CD8-positive, alpha-beta memory T cell (primary cell): ENCODE measurements around the gene CALHM1. TPM values are rescaled to one million over a fixed set of nuclear protein-coding genes. Genes with fewer than 3 reads are reported as not detected.
A peak's percentile ranks its signal among the peaks of the same experiment; 100 is the strongest.

ENCODE experiments used
- CTCF ChIA-PET: fragments of 350-600 bp; sonication (Branson Sonifier 250); formaldehyde crosslinking; loops from one replicate; lab custom pipeline; 2021; ENCODE audit warnings: antibody characterized with exemption; lab: Charles Lee
- POLR2A ChIA-PET: fragments of 350-600 bp; sonication (Branson Sonifier 250); formaldehyde crosslinking; loops from one replicate; lab custom pipeline; 2021; ENCODE audit warnings: antibody characterized with exemption; lab: Charles Lee
- DNase-seq, 5 donors: peaks; one replicate each; pipeline versions ENCODE4 v3.0.0 to v3.0.0-alpha.2; 2020 to 2022; ENCODE audit warnings: mixed read lengths in 1 of 5
- H3K27ac ChIP-seq: one replicate; pipeline ENCODE4 v1.7.0; 2013; ENCODE audit warnings: low read depth, mild to moderate bottlenecking, low read length, moderate library complexity
- H3K27me3 ChIP-seq: 2 replicates; pipeline ENCODE4 v1.7.0; 2013; ENCODE audit warnings: low read length, mild to moderate bottlenecking; ENCODE audit not compliant: insufficient read depth, poor library complexity, severe bottlenecking
- H3K36me3 ChIP-seq: 2 replicates; pipeline ENCODE4 v1.7.0; 2013; ENCODE audit warnings: mild to moderate bottlenecking, low read length, moderate library complexity; ENCODE audit not compliant: insufficient read depth
- H3K4me1 ChIP-seq: 2 replicates; pipeline ENCODE4 v1.7.0; 2013; ENCODE audit warnings: mild to moderate bottlenecking, low read length, moderate library complexity; ENCODE audit not compliant: insufficient read depth
- H3K4me3 ChIP-seq: 2 replicates; pipeline ENCODE4 v1.7.0; 2013; ENCODE audit warnings: mild to moderate bottlenecking, low read length
- H3K9me3 ChIP-seq: 2 replicates; pipeline ENCODE4 v1.7.0; 2013; ENCODE audit warnings: mild to moderate bottlenecking, low read length
- H3K27ac Mint-ChIP-seq, 8 donors: one replicate each; pipeline ENCODE4 v1.8.0; 2020 to 2021; ENCODE audit warnings: mixed read lengths in 8 of 8, mild to moderate bottlenecking in 6 of 8, inconsistent platforms in 3 of 8, moderate library complexity in 3 of 8
- H3K27me3 Mint-ChIP-seq, 2 donors: one replicate each; pipeline ENCODE4 v1.8.0; 2020 to 2021; ENCODE audit warnings: mixed read lengths in 2 of 2, mild to moderate bottlenecking in 1 of 2, moderate library complexity in 1 of 2
- H3K36me3 Mint-ChIP-seq, 3 donors: one replicate each; pipeline ENCODE4 v1.8.0; 2020 to 2021; ENCODE audit warnings: mixed read lengths in 3 of 3, inconsistent platforms in 1 of 3, mild to moderate bottlenecking in 1 of 3
- H3K4me1 Mint-ChIP-seq, 3 donors: one replicate each; pipeline ENCODE4 v1.8.0; 2020 to 2021; ENCODE audit warnings: mixed read lengths in 3 of 3, inconsistent platforms in 1 of 3, mild to moderate bottlenecking in 1 of 3
- H3K4me3 Mint-ChIP-seq, 7 donors: one replicate each; pipeline ENCODE4 v1.8.0; 2020 to 2021; ENCODE audit warnings: mixed read lengths in 7 of 7, mild to moderate bottlenecking in 6 of 7, moderate library complexity in 4 of 7, inconsistent platforms in 2 of 7
- H3K9me3 Mint-ChIP-seq, 5 donors: one replicate each; pipeline ENCODE4 v1.8.0; 2020 to 2022; ENCODE audit warnings: mixed read lengths in 5 of 5, mild to moderate bottlenecking in 3 of 5, moderate library complexity in 2 of 5, inconsistent platforms in 1 of 5
- polyA plus RNA-seq: library from polyadenylated mRNA; unstranded; fragments of 300-500 nt; fragmentation: Illumina TruSeq; gene quantifications from one replicate; pipeline ENCODE4 v1.2.3, GENCODE V29; 2021
- total RNA-seq, 2 experiments: library from RNA; stranded (reverse); gene quantifications; one replicate each; pipeline ENCODE4 v1.2.3, GENCODE V29; 2021

The CALHM1 gene
- total and polyA plus RNA-seq, 3 experiments from 2014 or later = not detected

- Mint-ChIP-seq H3K36me3 (no peaks in the 10 kb centered on the region), H3K27me3 (no peaks in the 10 kb centered on the region), H3K4me3 (no peak overlapping the region), H3K4me1 (peaks cover 18 to 40% (median 22%) of the 10 kb centered on the region in 3 donors), H3K27ac (peak overlapping the region in 1 of 8 donors; percentile 22), H3K9me3 (peaks cover 0 to 2% (median 0%) of the 10 kb centered on the region in 5 donors)
- Histone ChIP-seq H3K9me3 (no peaks in the 10 kb centered on the region), H3K4me3 (no peak overlapping the region), H3K4me1 (no peaks in the 10 kb centered on the region), H3K27me3 (no peaks in the 10 kb centered on the region), H3K36me3 (no peaks in the 10 kb centered on the region), H3K27ac (no peak overlapping the region)
- DNase-seq = no peak
- POLR2A ChIA-PET = no interaction called here
- CTCF ChIA-PET = interaction anchor here (1.1 kb wide), 1 partner anchor 20 kb away, joined by 3 read pairs; no protein-coding TSS in a partner anchor
These were observed 660 bp downstream of the CALHM1 start for GRCh38 chr10:103457896-103458583.

- Histone ChIP-seq H3K4me1 (peaks cover 7% of the 10 kb centered on the region), H3K9me3 (no peaks in the 10 kb centered on the region), H3K27me3 (no peaks in the 10 kb centered on the region), H3K4me3 (no peak overlapping the region), H3K27ac (no peak overlapping the region), H3K36me3 (no peaks in the 10 kb centered on the region)
- H3K27ac Mint-ChIP-seq = peak overlapping the region in 4 of 8 donors; percentile 17 to 85 (median 60)
- no peak for DNase-seq
- H3K27me3 Mint-ChIP-seq = no peaks in the 10 kb centered on the region
- H3K4me1 Mint-ChIP-seq = peaks cover 21 to 48% (median 29%) of the 10 kb centered on the region in 3 donors
- peaks cover 0 to under 1% (median 0%) of the 10 kb centered on the region in 3 donors for H3K36me3 Mint-ChIP-seq
- no peak overlapping the region for H3K4me3 Mint-ChIP-seq
- H3K9me3 Mint-ChIP-seq = no peaks in the 10 kb centered on the region
- ChIA-PET POLR2A (no interaction called here), CTCF (interaction anchor here (1.1 kb wide), 1 partner anchor 21 kb away, joined by 3 read pairs; no protein-coding TSS in a partner anchor)
These were observed 1.5 kb downstream of the CALHM1 start for GRCh38 chr10:103457176-103457712.

- H3K27me3 Mint-ChIP-seq = no peaks in the 10 kb centered on the region
- POLR2A ChIA-PET = no interaction called here
- peaks cover 23 to 50% (median 31%) of the 10 kb centered on the region in 3 donors for H3K4me1 Mint-ChIP-seq
These were observed 2.5 kb downstream of the CALHM1 start for GRCh38 chr10:103456074-103456660.

GRCh38 chr10:103455235-103455634 lies 3.5 kb downstream of the CALHM1 start:
- H3K27me3 Mint-ChIP-seq = no peaks in the 10 kb centered on the region
- no peak overlapping the region for H3K27ac Mint-ChIP-seq
- no peak overlapping the region for H3K27ac ChIP-seq
- ChIA-PET CTCF (interaction anchor here (0.7 to 2.0 kb wide), 2 partner anchors 10 to 39 kb away, joined by 3 to 5 read pairs; no protein-coding TSS in a partner anchor), POLR2A (interaction anchor here (0.6 kb wide), 1 partner anchor 484 kb away, joined by 3 read pairs; no protein-coding TSS in a partner anchor)
- peaks cover 0 to 16% (median 1%) of the 10 kb centered on the region in 3 donors for H3K36me3 Mint-ChIP-seq
- DNase-seq = no peak
- no peaks in the 10 kb centered on the region for H3K27me3 ChIP-seq
- peaks cover 15% of the 10 kb centered on the region for H3K4me1 ChIP-seq
- H3K9me3 ChIP-seq = no peaks in the 10 kb centered on the region
- H3K9me3 Mint-ChIP-seq = no peaks in the 10 kb centered on the region
- H3K4me1 Mint-ChIP-seq = peaks cover 32 to 58% (median 38%) of the 10 kb centered on the region in 3 donors
- no peaks in the 10 kb centered on the region for H3K36me3 ChIP-seq
- peak overlapping the region in 1 of 7 donors; percentile 81 for H3K4me3 Mint-ChIP-seq
- no peak overlapping the region for H3K4me3 ChIP-seq

More at GRCh38 chr10:103456074-103456660, 2.5 kb downstream of the CALHM1 start:
- H3K27ac Mint-ChIP-seq = peak overlapping the region in 3 of 8 donors; percentile 27 to 72 (median 36)
- H3K27ac ChIP-seq = no peak overlapping the region
- no peaks in the 10 kb centered on the region for H3K27me3 ChIP-seq
- H3K36me3 ChIP-seq = no peaks in the 10 kb centered on the region
- no peak overlapping the region for H3K4me3 ChIP-seq
- DNase-seq = no peak
- peaks cover 0 to 7% (median 0%) of the 10 kb centered on the region in 3 donors for H3K36me3 Mint-ChIP-seq
- peak overlapping the region in 2 of 7 donors; percentile 37 to 54 for H3K4me3 Mint-ChIP-seq
- CTCF ChIA-PET = interaction anchor here (2.0 kb wide), 1 partner anchor 10 kb away, joined by 5 read pairs; no protein-coding TSS in a partner anchor
- no peaks in the 10 kb centered on the region for H3K9me3 ChIP-seq
- H3K4me1 ChIP-seq = peaks cover 7% of the 10 kb centered on the region
- H3K9me3 Mint-ChIP-seq = no peaks in the 10 kb centered on the region

GRCh38 chr10:103454026-103454425 lies 4.7 kb downstream of the CALHM1 start:
- Histone ChIP-seq H3K27me3 (no peaks in the 10 kb centered on the region), H3K36me3 (peaks cover 5% of the 10 kb centered on the region), H3K27ac (no peak overlapping the region), H3K4me3 (no peak overlapping the region), H3K9me3 (no peaks in the 10 kb centered on the region), H3K4me1 (peaks cover 26% of the 10 kb centered on the region)
- ChIA-PET CTCF (interaction anchor here (1.2 to 5.9 kb wide), 4 partner anchors 22 to 38 kb away, joined by 3 to 30 read pairs (median 18); no protein-coding TSS in a partner anchor), POLR2A (no interaction called here)
- peak overlapping the region in 5 of 7 donors; percentile 81 to 98 (median 96) for H3K4me3 Mint-ChIP-seq
- no peaks in the 10 kb centered on the region for H3K27me3 Mint-ChIP-seq
- H3K9me3 Mint-ChIP-seq = no peaks in the 10 kb centered on the region
- H3K27ac Mint-ChIP-seq = peak overlapping the region; percentile 3 to 94 (median 78)
- DNase-seq = no peak
- peaks cover 36 to 58% (median 41%) of the 10 kb centered on the region in 3 donors for H3K4me1 Mint-ChIP-seq
- H3K36me3 Mint-ChIP-seq = peaks cover 3 to 28% (median 4%) of the 10 kb centered on the region in 3 donors

GRCh38 chr10:103452506-103453230 lies 6.0 kb downstream of the CALHM1 start:
- no peak for DNase-seq
- ChIA-PET POLR2A (interaction anchor here (0.8 to 3.8 kb wide), 4 partner anchors 9 to 33 kb away, joined by 3 to 25 read pairs (median 4); no protein-coding TSS in a partner anchor), CTCF (interaction anchor here (0.6 to 5.9 kb wide), 8 partner anchors 13 to 36 kb away, joined by 3 to 30 read pairs (median 8); no protein-coding TSS in a partner anchor)
- H3K27ac Mint-ChIP-seq = peak overlapping the region in 7 of 8 donors; percentile 70 to 96 (median 84)
- Histone ChIP-seq H3K4me3 (peak overlapping the region; percentile 78), H3K9me3 (no peaks in the 10 kb centered on the region), H3K4me1 (peaks cover 30% of the 10 kb centered on the region), H3K27me3 (no peaks in the 10 kb centered on the region), H3K27ac (no peak overlapping the region), H3K36me3 (peaks cover 8% of the 10 kb centered on the region)
- peaks cover 7 to 37% (median 9%) of the 10 kb centered on the region in 3 donors for H3K36me3 Mint-ChIP-seq
- H3K9me3 Mint-ChIP-seq = no peaks in the 10 kb centered on the region
- H3K27me3 Mint-ChIP-seq = no peaks in the 10 kb centered on the region
- H3K4me1 Mint-ChIP-seq = peaks cover 47 to 64% (median 48%) of the 10 kb centered on the region in 3 donors
- peak overlapping the region; percentile 81 to 98 (median 96) for H3K4me3 Mint-ChIP-seq
